ENCODE data around the gene SLC5A10.
A peak's percentile ranks its signal among the peaks of the same experiment; 100 is the strongest.
"Not testable (repeated sequence)": the region's sequence is repeated elsewhere in the genome, so short reads cannot be mapped to it uniquely, and the experiment has no call there.

SLC5A10 gene

GRCh38 chr17:18948476-18949006 lies 3.4 kb upstream of the SLC5A10 start:
- DNase-seq, result no peak

- no peak for DNase-seq
Measured at GRCh38 chr17:18949566-18949965, 2.4 kb upstream of the SLC5A10 start.

DNA sequence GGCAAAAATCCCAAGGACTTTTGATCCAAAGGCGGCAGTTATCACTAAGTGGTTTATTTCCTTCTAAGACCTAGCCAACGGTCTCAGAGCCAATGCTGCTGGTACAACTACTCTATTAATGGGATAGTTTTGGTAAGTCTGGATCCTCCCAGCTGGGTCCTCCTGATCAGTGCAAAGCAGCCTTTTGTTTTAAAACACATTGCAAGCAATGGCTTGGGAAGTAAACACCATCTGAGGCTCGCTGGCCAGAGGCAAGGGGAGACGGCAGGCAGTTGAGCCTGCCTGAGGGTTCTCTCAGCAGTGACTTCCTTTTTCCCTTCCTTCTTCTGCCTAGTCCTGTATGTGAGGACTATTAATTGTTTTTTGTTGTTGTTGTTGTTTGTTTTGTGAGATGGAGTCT lies 1.6 kb upstream of the SLC5A10 start:
- no peak for DNase-seq

DNA sequence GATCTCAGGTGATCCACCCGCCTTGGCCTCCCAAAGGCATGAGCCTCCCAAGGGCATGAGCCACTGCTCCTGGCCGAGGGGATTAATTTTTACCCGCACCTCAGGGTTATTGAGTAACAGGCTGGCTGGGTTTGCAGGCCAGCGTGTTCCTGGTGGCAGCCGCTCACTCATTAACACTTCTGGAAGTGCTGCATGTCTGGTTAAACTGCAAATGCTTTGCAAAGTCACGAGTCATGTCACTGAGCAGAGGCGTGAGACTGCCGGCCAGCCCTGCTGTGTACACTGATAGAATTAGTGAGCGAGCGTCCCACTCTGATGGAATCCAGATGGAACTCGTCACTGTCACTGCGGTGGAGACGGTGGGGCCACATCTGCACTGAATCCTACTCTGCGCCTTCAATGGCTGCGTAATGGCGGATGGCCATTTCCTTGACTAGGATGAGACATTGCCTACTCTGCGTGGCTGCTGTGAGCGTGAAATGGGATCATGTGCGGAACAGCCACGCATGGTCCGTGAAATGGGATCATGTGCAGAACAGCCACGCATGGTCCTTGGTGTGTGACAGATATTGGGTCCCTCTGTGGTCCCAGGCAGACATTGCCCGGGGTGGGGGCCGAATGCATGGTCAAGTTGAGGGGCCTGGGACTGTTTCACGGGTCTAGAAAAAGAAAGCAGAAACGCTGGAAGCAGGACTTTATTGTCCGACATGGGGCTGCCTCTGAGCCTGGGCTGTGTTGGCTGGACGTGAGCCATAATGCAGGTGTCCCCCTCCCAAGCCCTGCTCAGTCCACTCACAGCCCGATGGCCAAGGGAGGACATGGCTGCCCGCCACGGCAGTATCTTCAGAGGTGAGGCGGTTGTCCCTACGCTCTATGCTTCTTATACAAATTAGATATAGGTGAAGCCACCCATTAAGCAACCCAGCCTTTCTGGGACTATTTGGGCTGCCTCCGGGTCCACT lies 740 bp upstream of the SLC5A10 start:
- DNase-seq, result no peak

DNA sequence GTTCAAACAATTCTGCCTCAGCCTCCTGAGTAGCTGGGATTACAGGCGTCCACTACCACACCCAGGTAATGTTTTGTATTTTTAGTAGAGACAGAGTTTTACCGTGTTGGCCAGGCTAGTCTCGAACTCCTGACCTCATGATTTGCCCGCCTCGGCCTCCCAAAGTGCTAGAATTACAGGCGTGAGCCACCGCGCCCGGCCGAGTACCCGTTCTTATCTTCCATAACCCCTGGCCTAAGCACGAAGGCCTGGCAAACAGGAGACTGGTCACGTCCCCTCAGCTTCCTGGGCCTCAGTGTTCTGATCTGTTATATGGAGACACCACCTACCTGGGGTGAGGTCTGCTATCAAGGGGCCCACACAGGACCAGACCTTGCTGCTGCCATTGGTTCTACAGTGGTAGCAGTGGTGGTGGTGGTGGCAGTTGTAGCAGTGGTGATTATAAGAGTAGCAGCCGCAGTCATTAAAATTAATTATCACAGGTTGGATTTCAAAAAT lies 1.3 kb downstream of the SLC5A10 start:
- DNase-seq, result no peak

DNA sequence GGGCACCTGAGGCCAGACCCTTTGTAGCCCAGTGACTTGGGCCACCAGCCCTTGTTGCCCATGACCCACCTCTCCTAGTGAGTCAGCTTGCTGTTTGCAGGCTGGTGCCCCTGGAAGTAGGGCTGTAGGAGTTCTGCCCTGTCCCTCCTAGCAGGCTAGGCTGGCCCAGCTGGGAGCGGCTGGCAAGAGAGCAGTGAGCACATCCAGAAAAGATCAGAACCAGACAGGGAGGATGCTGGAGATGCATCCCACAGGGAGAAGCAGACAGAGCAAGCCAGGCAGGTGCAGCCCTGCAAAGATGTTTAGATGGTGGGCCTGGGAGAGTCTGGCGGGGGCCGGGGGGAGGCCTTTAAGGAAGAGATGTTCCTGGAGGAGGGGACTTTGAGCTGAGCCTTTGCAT lies 2.4 kb downstream of the SLC5A10 start:
- no peak for DNase-seq

- no peak for DNase-seq
Measured at GRCh38 chr17:18955009-18955408, 3.0 kb downstream of the SLC5A10 start.

- not testable (repeated sequence) for DNase-seq
Measured at GRCh38 chr17:18956021-18956420, 4.1 kb downstream of the SLC5A10 start.

DNA sequence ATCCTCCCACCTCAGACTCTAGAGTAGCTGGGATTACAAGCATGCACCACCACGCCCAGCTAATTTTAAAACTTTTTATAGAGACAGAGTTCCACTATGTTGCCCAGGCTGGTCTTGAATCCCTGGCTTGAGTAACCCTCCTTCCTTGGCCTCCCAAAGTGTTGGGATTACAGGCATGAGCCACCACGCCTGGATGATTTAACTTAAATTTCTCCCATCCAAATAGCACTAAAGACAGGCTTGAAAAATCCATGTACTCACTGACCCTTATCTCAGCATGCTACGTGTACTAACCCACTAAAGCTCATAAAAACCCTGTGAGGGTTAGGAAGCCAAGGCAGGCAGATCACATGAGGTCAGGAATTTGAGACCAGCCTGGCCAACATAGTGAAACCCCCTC lies 4.6 kb downstream of the SLC5A10 start:
- no peak for DNase-seq

DNA sequence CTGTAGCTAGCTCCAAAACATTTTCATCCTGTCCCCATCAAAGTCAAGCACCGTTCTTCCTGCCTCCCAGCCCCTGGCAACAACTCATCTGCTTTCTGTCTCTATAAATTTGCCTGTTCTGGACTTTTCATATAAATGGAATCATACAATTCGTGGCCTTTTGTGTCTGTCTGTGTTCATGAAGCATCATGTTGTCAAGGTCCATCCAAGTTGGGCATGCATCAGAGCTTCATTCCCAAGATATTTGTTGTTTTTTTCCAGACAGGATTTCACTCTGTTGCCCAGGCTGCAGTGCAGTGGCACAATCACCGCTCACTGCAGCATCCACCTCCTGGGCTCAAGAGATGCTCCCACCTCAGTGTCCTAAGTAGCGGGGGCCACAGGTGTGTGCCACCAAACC lies 5.9 kb downstream of the SLC5A10 start:
- no peak for DNase-seq

DNA sequence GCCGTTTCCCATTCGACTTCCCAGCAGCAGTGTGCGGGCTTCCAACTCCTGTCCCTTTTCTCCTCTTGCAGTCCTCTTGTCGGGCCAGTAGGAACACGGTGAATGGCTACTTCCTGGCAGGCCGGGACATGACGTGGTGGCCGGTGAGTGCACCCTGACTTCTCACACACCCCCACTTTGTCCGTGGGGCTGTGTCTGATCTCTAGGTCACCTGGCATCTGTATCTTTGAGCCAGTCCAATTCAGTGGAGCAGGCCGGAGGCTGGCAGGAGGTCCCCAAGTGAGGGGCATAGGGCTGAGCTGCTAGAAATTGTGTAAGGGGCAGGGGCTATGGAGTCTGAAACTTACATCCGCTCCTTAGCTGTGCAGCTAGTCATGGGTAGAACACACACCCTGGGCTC lies 6.6 kb downstream of the SLC5A10 start:
- no peak for DNase-seq

GRCh38 chr17:18959071-18959844 lies 7.3 kb downstream of the SLC5A10 start:
- no peak for DNase-seq

GRCh38 chr17:18959845-18960240 lies 7.9 kb downstream of the SLC5A10 start:
- DNase-seq, result no peak

GRCh38 chr17:18960241-18960665 lies 8.3 kb downstream of the SLC5A10 start:
- no peak for DNase-seq

DNA sequence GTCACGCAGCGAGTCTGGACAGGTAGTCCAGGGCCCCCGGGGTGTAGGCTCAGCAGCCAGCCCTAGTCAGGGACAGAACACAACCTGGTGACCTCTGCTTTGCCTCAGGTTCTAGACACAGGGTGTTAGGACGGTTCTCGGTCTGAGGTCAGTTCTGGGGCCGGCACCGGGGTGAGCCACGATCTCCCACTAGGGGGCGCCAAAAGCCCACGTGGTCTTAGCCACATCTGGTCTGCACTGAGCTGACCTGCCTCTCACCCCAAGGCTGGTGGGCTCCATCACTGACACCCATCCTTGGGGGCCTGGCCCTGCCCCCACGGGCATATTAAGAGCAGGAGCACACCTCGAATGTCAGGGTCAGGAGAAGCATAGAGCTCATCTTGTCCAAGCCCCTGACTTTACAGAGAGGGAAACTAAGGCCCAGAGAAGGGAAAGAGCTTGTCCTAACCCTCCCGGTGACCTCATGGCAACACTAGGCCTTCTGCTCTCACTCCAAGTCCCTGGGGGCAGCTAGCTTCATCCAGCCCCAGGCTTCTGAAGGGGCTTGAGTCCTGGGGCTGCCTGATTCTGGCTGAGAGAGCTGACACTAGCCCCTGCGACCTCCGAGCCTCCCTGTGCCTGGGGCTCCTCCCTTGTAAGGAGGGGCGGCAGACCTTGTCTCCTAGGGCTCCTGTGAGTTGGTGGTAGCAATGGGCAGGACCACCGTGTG lies 9.0 kb downstream of the SLC5A10 start:
- DNase-seq, result peak; percentile 68

DNA sequence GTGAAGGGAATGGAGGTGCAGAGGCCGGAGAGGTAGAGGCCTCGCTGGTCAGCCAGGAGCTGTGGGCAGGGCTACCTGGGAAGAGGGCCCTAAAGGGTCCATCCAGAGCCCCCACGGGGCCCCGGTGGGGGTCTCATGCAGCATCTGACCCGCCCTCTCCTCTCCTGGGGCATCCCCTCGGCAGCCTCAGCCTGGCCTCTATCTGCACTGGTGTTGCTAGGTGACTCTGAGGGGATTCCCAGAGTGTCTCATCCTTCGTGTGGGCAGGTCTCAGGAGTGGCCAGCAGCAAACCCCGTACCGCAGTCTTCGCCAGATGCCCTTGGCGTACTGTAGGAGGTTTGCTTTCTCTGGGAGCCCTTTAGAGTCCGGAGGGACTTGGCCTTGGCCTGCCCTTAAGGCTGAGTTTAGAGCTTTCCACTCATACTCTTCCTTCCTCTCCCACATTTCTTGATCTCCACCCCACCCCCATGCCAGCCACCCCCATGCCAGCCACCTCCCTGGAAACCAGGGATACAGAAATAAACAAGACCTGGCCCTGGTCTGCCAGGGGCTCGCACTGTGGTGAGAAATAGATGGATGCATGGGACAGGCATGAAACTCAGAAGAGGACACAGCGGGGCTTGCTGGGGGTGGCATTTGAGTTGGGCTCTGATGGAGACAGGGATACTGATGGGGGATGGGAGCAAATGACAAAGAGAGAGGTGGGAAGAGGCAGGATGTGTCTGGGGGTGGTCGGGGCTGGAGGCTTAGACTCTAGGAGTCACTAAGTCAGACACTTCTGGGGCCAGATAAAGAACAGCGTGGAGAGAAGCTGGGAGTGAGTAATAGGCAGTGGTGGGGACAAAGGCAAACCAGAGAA lies 9.9 kb downstream of the SLC5A10 start:
- DNase-seq, result peak; percentile 25

- no peak for DNase-seq
Measured at GRCh38 chr17:18962494-18962815, 10.5 kb downstream of the SLC5A10 start.

- DNase-seq, result peak; percentile 40
Measured at GRCh38 chr17:18963126-18964017, 11.4 kb downstream of the SLC5A10 start.

- no peak for DNase-seq
Measured at GRCh38 chr17:18964018-18964351, 12.0 kb downstream of the SLC5A10 start.

DNA sequence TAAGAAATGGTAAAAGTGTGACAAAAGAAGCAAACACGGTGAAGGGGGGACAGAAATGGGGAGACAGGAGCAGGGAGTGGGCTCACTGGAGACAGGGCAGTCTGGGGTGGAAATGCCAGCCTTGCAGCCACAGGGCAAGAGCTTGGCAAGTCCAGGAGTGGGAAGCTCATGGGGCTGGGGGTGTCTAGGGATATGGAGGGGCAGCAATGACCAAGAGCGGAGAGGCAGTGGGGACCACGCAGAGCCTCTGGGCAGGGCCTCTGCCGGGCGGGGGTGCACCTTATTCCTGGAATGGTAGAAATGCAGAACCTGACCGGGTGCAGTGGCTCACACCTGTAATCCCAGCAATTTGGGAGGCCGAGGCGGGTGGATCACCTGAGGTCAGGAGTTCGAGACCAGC lies 12.6 kb downstream of the SLC5A10 start:
- no peak for DNase-seq
